Activated CD4-positive, alpha-beta T cell treated with anti-CD3 and anti-CD28 coated beads for 48 hours (primary cell): ENCODE measurements around the gene CCDC68.
"Not testable (repeated sequence)": the region's sequence is repeated elsewhere in the genome, so short reads cannot be mapped to it uniquely, and the experiment has no call there.

Source experiments
- DNase-seq: peaks from one replicate; pipeline ENCODE4 v3.0.0-alpha.2; 2020

Gene CCDC68, protein sequence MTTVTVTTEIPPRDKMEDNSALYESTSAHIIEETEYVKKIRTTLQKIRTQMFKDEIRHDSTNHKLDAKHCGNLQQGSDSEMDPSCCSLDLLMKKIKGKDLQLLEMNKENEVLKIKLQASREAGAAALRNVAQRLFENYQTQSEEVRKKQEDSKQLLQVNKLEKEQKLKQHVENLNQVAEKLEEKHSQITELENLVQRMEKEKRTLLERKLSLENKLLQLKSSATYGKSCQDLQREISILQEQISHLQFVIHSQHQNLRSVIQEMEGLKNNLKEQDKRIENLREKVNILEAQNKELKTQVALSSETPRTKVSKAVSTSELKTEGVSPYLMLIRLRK

DNA sequence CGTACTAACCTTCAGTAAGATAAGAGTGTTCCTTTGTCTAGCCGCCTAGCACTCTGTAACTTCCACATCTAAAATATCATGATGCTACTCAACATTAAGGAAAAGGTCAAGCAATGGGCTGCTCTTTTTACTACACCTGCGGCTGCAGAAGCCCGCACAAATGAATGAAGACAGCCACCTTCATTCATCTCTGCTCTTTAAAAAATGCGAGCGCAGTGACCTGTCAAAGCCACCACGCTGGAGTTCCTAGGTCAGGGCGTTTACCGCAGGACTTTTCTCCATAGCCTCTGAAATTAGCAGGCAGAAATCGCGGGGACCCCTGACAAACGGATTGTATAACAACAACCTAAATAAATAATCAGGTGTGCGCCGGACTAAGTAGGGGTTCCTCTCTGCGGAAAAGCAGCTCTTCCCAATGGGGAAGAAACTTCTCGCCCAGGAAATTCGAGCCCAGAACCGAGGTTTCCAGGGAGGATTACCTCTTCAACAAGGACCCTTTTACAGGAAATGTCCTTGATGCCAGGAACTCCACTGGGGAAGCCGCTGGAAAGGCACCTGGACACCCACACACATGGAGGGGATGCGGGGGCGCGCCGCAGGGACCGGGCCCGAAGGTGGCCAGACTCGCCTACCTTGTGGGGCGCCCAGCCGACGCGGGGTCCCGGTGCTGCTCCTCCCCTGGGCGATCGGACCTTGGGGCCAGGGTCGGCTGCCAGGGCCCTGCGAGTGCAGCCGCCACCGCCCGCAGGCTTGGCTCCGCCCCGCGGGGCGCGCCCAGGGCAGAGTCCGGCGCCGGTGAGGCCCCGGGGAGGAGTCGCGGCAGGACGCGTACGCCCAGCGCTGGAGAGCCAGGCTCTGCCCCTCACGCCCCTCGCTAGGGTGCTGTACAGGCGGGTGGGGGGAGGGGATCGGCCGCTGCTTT is at the start of gene CCDC68:
CCDC68 (minus strand) TSS at position 758 of the 922 bp plus-strand sequence. CDS start 16,670 bp downstream, outside the sequence.
- DNase-seq: no peak

DNA sequence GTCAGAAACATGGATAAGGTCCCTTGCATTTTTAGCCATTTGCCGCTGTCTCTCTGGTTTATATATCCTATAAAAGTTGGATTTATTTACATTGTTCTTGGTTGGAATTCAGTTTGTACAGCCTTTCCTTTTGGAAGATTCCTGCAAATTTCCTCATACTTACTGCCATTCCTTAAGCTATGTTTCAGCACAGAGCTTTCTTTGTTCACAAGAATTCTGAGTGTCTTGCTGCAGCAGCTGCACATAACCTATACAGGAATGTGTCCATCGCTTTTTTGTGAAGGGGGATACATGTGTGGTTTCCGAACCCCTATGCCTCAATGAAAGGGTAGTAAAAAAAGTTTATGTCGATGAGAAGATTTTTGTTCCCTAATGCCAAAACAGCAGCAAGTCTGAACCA is 48.3 kb upstream of the CCDC68 start:
- no peak for DNase-seq

DNA sequence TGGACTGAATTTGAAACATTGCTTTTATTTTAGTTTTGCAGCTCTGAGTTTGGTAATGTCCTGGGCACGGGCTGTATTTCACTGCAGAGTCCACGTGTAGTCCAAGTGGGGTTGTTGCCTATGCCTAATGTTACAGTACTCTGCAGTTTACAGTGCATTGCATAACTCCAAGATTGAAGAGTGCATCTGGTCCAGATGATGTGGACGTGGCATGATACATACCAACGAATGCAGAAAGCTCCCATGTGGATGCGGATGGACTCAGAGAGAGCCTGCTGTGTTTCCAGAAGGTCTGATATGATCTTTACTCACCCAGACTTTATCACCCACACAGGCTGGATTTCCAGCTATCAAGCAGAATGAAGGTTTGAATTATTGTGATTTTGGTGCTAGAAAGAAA is 44.4 kb upstream of the CCDC68 start:
- DNase-seq: no peak

DNA sequence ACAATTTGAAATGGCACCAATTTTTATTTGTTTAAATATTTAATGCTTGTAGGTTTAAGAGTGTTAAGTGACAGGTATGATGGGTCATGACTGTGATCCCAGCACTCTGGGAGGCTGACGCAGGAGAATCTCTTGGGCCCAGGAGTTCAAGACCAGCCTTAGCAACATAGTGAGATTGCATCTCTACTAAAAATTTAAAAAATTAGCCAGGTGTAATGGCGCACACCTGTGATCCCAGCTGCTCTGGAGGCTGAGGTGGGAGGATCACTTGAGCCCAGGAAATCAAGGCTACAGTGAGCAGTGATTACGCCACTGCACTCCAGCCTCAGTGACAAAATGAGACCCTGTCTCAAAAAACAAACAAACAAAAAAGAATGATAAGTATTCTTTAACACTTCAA is 43.0 kb upstream of the CCDC68 start:
- DNase-seq: no peak

DNA sequence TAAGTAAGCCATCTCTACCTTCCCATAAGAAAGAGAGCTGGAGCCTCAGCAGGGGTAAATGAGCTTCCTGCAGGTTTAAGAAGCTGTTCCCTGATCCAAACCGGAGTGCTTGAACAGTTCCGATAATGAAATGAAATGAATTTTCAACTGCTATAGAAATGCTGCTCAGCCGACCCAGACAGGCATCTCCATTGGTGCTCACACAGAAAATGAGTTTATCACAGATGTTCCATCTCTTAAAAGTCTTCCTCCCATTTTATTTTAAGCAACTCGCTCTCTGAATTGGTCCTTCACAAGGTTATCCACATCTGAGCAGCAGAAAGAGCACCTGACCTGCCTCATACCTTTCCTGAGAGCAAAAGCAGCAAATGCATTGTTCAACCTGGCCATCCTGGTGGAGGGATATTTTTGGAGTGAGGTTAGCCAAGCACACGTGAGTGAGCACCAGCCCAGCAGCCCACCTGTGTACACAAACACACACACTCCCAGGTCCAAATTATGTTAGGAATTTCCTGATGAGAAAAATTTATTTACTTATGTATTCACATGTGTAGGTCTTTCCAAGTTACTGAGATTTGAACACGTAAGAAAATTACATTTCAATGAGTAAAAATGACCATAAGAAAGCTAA is 42.2 kb upstream of the CCDC68 start:
- DNase-seq: no peak

DNA sequence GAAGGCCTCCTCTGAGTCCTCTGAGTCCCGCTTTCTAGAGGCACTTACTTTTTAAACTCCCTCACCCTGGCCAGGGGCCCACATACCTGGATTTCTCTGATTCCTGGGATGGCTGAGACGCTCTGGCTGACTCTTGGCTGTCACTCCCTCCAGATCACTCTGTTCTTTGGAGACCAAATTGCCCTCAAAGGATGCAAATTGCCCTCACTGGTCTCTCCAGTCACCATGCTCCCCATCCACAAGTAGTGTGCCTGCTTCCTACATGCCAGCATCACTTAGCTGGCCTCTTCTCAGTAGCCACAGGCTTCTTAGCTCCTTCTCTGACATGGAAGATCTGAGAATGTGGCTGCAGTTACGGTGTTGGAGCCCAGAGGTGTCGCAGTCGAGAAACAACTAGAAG is 41.3 kb upstream of the CCDC68 start:
- DNase-seq: no peak

DNA sequence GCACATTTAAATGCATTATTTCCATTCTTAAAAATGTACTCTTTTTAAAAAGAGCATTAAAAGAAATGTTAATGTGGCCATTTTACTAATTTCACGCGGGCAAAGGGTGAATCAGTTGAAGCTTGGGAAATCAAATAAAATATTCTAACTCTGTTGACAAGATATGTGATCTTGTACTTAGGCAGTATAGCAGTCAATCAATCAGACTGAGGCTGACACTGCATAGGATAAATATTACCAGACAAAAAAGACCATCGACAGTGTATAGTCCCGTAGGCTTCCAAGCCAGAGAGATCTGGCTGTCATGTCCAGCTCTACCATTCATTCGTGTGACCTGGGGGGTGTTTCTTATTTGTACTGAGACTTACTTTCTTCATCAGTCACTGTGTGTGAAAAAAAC is 39.8 kb upstream of the CCDC68 start:
- DNase-seq: no peak

DNA sequence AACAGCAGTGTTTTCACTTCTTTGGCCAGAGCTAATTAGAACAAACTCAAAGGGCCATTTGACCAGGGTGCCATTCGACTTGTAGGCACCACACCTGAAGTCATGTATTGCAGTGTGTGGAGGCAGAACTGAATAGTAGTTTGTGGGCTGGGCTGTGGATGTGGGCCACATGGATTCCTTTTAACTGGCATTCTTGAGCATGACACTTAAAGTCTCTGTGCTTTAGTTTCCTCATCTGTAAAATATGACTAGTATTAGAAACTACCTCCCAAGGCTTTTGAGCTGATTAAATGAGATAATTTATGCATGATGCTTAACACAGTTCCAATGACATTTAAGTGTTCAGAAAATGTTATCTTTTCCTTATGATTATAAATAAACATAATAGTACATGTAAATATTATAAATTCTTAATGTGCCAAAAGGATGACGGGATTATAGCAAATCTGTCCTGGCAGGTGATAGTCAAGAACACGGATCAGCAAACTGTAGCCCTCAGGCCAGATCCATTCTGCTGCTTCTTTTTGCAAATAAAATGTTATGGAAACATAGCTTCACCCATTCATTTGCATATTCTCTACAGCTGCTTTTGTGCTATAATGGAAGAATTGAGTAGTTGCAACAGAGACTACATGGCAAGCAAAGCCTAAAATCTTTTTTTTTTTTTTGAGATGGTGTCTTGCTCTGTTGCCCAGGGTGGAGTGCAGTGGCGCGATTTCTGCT is 36.3 kb upstream of the CCDC68 start:
- DNase-seq: no peak

DNA sequence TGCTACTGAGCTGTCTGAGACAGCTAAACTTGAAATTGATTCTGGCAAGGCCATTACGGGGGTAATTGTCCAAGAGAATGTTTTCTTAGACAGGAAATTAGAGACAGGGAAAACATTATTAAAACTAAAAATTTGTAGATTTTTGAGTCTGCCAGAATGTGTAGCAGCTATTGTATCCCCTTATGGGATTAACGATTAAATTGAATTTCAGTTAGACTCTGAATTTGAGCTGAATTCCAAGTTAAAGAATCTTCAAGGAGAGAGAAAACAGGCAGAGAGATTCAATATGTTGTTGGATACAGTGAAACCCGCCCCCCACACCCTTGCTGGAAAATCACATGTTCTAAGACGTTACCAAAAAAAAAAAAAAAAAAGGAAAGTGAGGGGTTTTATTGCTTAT is 32.7 kb upstream of the CCDC68 start:
- no peak for DNase-seq

DNA sequence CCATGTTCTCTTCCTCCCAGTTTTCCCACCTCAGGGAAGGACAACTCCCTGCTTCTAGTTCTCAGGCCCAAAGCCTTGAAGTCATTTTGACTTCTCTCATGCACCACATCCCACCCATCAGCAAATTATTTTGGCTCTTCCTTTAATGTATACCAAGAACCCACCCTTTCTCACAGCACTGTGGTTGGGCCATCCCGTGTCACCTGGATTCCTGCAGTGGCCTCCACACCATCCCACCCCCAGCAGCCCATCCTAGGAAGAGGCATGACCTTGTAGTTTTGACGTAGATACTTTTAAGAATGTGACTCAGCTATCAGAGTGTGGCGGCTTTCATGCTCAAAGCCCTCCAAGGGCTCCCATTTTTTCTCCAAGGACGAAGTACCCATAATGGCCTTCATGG is 25.6 kb upstream of the CCDC68 start:
- DNase-seq: no peak

DNA sequence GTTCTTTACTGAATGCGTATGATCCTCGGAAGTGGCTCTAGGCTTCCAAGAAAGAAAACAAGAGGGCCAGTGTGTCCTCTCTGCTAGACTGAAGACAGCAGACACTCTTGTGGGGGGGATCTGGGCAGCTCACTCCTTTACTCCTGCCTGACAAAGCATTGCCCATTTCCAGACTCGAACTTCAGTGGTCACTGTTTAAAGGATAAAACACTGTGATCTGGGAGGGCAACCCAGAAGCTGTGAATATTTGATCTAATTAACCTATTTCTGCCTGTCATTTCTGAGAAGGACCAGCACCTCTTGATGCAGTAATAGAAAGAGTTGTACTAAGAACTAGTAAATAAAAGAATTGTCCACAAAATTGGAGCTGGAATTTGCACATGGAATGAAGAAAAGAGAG is 24.5 kb upstream of the CCDC68 start:
- no peak for DNase-seq

DNA sequence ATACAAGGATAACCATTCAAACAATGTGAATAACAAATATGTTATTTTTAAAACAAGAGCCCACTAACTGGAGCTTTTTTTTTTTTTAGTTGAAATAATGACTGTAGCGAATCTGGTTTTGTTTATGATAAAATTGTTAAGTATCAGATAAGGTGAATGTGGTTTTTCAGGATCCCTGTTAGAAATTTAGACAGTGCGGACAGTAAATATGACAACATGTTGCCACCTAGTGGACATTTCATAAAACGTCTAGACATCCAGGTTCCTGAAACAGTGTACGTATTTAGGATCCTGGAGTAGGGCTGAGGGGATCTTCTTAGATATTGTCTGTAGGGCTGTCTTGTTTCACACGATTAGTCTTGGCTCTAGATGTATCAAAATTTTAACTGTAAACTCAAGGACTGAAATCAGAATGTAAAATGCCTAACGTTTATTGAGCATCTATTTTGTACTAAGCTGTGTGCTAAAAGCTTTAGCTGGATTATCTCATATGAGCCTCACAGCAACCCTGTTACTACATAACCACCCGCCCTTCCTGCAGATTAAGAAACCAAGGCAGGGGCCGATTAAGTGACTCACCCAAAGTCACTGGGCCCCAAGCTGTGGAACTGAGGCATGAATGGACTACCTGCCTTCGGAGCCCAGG is 23.9 kb upstream of the CCDC68 start:
- no peak for DNase-seq

DNA sequence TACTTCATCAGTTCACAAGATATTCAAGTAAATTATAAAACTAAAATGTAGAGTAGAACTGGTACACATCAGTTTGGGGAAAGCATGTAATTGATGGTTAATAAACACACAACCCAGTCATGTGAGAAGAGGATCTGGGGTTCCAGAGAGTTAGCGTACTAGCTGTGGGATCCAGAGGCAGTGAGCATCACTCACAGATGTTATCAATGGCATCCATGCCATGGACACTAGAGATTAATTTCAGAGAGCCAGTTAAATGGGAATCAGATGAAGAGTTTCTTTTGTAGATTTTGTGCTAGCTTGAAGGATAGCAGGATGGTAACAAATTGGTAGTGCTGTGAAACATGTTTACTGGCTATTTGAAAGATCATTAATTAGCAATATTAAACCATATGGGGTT is 21.8 kb upstream of the CCDC68 start:
- DNase-seq: no peak

DNA sequence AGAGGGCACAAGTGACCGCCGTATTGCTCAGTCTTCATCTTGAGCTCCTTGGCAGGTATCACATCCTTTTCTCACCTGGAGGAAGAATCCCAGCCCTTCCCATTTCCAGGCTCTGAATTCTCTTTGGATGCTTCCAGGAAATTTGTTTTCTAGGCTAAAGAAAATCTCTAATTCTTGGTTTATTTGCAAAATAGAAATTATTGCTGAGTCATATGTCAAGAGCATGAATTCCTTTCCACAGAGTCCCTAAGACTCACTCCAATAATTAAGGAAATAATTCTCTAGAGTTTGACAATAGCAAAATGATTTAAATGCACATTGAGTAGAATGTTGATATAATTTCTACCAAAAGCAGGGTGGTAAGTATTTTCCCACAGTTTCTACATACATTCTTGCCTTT is 16.3 kb upstream of the CCDC68 start:
- DNase-seq: no peak

DNA sequence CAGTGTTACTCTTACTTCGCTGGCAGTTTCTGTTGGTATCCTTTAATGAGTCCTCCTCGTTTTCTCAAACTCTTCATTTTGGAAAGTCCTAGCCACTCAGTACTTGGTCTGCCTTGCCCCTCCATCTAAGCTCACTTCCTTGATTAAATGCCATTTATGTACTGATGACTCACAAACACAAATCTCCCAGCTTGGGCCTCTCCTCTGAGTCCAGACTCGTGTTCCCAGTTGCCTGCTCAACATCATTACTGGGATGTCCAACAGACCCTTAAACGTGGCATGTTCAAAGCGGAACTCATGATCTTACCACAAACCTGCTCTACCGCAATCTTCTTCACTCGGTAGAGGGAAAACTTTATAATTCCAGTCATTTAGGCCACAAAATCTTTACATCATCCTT is 13.8 kb upstream of the CCDC68 start:
- no peak for DNase-seq

DNA sequence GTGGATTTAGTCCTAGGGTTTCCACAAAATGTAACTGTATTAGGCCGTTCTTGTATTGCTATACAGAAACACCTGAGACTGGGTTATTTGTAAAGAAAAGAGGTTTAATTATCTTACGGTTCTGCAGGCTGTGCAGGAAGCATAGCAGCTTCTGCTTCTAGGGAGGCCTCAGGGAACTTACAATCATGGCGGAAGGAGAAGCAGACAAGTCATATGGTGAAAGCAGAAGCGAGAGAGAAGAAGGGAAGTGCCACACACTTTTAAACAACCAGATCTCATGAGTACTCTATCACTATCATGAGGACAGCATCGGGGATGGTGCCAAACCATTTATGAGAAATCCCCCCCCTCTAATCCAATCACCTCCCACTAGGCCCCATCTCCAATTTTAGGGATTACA is 9.5 kb upstream of the CCDC68 start:
- no peak for DNase-seq

DNA sequence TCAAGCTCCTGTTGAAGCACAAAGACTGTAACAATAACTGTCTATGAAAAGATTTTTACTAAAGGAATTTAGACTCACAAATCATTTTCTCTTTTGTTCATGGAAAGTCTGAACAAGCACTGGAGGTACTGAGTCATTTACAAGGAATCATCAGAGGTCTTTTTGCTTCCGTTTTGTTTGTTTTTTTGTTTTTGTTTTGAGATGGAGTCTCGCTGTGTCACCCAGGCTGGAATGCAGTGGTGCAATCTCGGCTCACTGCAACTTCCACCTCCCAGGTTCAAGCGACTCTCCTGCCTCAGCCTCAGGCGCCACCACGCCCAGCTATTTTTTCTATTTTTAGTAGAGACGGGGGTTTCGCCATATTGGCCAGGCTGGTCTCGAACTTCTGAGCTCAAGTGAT is 9.0 kb upstream of the CCDC68 start:
- DNase-seq: not testable (repeated sequence)

DNA sequence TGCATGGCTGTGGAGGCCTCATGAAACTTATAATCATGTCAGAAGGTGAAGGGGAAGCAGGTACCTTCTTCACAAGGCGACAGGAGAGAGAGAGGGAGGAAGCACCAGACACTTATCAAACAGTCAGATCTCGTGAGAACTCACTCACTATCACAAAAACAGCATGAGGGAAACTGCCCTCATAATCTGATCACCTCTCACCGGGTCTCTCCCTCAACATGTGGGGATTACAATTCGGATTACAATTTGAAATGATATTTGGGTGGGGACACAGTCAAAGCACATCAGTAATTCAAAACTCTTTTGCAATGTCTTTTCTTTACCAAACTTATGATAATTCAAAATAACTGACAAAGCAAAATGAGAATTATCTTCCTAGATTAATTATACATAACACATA is 8.5 kb upstream of the CCDC68 start:
- no peak for DNase-seq

DNA sequence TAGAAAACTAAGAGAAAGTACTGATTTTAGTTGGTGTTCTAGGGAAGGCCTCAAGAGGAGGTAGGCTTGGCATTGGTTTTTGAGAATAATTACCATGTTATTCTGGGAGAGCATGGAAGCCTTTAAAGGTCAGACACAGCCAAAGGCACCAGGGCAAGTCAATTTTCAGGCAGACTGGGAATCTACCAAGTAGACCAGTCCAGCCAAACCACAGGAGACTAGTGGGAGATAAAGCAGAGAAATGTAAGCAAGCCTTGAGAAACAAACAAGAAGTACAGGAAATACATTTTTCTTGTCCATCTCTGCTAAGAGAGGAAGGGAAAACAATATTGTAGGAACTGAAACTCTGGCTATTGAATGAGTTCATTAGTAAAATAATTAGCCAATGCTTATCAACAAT is 5.5 kb upstream of the CCDC68 start:
- no peak for DNase-seq

DNA sequence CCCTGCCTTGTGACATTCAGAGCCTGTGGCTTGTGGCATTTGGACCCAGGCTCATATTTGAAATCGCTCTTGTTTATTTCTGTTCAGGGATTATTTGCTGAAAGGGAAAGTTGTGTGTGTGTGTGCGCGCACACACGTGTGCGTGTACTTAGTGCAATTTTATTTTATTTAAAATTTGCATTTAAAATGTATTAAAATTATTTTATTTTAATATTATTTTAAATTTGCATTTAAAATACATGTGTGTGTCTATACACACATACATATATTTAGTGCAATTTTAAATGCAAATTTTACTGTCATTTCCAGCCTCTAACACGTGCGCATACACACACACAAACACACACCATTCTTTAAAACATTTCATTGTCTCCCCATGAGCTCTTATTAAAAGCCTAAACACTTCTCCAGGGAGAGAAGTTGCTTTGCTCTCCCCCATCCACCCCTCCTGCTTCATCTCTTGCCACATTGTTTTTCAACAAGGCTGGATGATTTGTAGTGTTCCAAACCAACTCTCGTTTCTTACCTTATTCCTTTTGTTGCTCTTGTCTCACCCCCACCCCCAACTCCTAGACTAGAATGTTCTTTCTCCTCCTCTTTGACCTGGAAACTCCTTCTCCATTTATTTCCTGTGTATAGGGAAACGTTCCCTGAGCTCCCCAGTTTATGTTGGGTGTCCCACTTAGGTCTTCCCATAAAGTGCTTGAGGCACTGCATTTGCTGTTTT is 3.8 kb upstream of the CCDC68 start:
- DNase-seq: no peak

DNA sequence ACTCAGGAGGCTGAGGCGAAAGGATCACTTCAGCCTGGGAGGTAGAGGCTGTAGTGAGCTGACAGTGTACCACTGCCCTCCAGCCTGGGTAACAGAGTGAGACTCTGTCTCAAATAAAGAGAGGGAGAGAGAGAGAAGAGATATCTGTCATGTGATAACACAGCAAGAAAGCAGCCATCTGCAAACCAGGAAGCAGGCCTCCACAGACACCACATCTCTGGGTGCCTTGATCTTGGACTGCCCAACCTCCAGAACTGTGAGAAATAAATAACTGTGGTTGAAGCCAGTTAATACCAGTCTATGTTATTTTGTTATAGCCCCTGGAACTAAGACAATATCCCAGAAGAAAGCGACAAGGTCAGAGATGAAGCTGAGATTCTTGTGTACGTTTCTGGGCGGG is 2.6 kb upstream of the CCDC68 start:
- DNase-seq: no peak

DNA sequence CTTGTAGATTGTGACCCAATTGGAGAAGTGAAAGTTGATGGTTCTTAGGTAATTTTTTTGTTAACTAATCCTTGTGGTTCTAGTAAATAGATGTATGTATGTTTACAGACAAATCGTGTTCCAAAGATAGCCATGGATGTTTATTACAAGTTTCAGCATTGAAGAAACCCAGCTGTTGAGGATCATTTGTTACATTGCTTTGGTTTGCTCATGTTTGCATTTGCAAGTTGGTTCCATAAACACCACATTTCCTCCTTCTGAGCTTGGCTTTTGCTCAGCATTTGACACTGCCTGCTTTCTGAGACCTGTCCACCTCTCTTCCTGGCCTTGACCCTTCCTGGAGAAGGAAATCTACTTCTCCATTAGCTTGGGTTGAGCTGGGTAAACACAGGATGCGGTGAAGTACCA is 1.8 kb upstream of the CCDC68 start:
- DNase-seq: no peak
